SK-N-SH (cell line): ENCODE results near the gene CACNA1E.

ENCODE experiments used
- GABPA ChIP-seq: IDR thresholded peaks from 2 replicates; pipeline ENCODE4 v1.4.0; 2012; ENCODE audit warnings: low read depth, mild to moderate bottlenecking
- NRF1 ChIP-seq: IDR thresholded peaks from 2 replicates; pipeline ENCODE4 v1.6.1; 2012; ENCODE audit warnings: low read depth, mild to moderate bottlenecking, low read length
- POLR2AphosphoS5 ChIP-seq: IDR thresholded peaks from 2 replicates; pipeline ENCODE4 v1.6.1; 2012; ENCODE audit warnings: low read depth, low read length
- RXRA ChIP-seq: IDR thresholded peaks from 2 replicates; pipeline ENCODE4 v1.4.0; 2012; ENCODE audit warnings: low read depth, mild to moderate bottlenecking, borderline replicate concordance
- TEAD4 ChIP-seq: IDR thresholded peaks from 2 replicates; pipeline ENCODE4 v1.4.0; 2012; ENCODE audit warnings: mild to moderate bottlenecking, borderline replicate concordance; ENCODE audit not compliant: insufficient read depth
- YY1 ChIP-seq: IDR thresholded peaks from 2 replicates; pipeline ENCODE4 v1.4.0; 2012; ENCODE audit warnings: low read depth, mild to moderate bottlenecking
- TF ChIP-seq, protein P1 (sequence below): fragments of 200-600 bp; sonication (generic); IDR thresholded peaks from 2 replicates; pipeline ENCODE4 v1.6.1; 2017; ENCODE audit warnings: antibody characterized with exemption, mild to moderate bottlenecking, moderate library complexity

DNA sequence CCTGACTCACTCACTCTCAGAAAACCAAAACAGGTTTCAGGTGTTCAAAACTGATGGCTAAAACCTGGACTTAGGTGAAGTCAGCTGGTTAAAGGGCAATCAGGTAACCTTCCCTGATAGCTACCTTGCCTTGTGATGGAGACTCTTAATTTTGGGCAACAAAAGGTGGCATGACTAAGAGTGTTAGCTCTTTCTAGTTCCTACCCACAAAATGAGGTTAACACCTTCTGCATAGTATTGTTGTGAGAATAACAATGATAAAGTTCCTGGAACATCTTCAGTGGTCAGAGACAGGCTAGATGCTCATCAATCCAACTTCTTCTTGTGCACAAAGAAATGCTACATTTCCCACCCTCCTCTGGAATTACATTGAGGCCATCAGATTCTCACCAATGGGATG is 363.4 kb downstream of the CACNA1E start:
- TF ChIP-seq RXRA (no peak), TEAD4 (no peak), NRF1 (no peak), YY1 (no peak), POLR2AphosphoS5 (no peak), GABPA (no peak)
- TF ChIP-seq, protein P1, sequence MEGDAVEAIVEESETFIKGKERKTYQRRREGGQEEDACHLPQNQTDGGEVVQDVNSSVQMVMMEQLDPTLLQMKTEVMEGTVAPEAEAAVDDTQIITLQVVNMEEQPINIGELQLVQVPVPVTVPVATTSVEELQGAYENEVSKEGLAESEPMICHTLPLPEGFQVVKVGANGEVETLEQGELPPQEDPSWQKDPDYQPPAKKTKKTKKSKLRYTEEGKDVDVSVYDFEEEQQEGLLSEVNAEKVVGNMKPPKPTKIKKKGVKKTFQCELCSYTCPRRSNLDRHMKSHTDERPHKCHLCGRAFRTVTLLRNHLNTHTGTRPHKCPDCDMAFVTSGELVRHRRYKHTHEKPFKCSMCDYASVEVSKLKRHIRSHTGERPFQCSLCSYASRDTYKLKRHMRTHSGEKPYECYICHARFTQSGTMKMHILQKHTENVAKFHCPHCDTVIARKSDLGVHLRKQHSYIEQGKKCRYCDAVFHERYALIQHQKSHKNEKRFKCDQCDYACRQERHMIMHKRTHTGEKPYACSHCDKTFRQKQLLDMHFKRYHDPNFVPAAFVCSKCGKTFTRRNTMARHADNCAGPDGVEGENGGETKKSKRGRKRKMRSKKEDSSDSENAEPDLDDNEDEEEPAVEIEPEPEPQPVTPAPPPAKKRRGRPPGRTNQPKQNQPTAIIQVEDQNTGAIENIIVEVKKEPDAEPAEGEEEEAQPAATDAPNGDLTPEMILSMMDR: no peak
